Measurements from ENCODE around the gene APOA5.

GRCh38 chr11:116762132-116762531, 29.5 kb downstream of the APOA5 start:
- no peak for TF ChIP-seq POLR2AphosphoS5 (IDR thresholded peaks at IDR 0.05; ENCODE audit: borderline replicate concordance, low read depth, low read length)
- TF ChIP-seq EZH2 (IDR thresholded peaks at IDR 0.05): no peak

All from SK-N-MC (cell line).